Measurements from ENCODE around the gene S100A7.

Gene S100A7

DNA sequence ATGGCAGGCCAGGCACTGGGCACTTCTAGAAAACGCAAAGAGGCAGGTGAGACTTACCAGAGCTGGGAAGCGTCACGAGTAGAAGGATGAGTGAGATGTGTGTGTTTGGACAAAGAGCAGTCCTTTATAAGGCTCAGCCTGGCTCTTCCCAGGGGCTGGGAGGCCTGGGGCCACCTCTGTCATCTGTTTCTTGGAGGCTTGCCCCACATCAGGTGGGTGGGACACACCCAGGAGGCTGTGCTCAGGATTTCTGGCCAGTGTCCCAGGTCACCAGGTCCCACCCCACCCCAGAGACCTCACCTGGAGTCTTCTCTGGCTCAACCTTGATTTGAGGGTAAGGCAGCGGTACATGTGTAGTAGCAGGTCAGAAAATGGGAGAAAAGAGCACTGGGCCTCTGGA is at the start of gene S100A7:
Gene S100A7 (minus strand): TSS at position 101 of the 400 bp plus-strand sequence. CDS start 1,638 bp downstream, outside the sequence.
- no peak for DNase-seq (ENCODE audit: low spot score)

DNA sequence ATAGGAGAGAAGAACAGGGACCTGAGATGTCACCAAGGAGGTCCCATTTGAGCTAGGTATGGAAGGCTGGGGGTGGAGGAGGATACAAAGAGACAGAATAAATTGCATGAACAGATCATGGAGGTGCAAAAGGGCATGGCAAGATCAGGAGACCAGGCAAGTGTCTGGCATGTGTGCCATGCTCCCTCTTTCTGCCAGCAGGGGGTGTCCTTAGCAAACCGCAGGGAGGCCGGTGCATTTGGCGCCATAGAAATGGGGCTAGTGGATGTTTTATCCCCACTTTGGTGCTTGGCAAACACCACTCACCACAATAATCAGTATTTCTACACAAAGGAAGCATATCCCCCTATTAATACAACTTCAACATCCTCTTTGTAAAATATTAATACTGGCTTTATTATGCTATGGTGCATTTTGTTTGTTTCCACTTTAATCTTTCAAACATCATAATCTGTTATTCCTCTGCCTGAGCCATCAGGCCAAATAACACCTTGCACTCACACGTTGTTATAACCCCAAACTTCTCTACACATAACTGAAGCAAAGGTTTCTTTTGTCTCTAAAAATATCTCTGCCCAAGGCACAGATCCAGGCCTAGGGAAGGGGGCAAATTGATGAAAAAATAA is 49.4 kb upstream of the S100A7 start:
- no peak for DNase-seq (ENCODE audit: low spot score)

DNA sequence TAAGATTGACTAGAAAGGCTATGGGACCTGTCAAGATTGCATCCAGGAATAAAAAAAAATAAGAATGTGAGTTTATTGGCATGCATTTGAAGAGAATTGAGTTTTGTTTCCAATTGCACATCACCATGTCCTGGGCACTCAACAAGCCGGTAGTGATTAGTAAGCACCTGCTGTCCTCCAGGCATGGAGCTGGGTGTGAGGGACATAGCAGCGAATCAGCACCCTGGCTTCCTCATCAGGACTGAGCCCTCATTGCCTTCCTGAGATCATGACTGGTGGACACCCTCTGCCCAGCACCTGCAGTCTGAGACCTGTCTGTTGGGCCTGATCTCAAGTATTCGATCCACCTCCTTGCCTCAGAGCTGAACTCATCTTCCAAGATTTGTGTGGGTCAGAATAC is 48.6 kb upstream of the S100A7 start:
- no peak for DNase-seq (ENCODE audit: low spot score)

DNA sequence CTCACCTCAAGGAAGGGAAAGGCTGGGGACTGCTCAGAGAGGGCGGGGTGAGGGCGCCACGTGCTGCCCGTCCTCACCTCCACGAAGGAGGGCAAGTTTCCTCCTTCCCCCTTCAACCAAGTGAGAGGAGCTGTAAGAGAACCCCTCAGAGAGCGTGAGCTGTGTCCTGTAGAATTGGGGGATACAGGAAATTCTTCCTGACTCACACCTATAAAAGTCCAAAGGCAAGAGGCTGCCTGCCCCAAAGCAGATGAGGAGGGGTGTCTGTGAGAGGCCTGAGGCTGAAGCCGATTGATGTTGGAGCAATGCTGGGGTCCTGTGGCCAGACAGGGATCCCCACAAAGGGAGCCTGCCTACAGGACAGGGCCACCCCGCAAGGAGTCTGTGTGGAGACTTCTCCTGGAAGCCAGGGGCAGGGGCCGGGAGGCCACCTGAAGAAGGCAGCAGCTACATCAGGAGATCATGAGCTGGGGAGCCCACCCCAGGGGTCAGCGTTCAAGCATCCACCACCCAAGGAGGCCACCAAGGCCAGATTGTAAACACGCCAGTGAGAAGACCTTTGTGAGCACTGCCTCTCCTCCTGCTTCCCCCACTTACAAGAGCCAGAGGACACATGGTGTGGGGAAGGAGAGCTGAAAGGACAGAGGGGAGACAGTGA is 47.6 kb upstream of the S100A7 start:
- DNase-seq (ENCODE audit: low spot score), result no peak

DNA sequence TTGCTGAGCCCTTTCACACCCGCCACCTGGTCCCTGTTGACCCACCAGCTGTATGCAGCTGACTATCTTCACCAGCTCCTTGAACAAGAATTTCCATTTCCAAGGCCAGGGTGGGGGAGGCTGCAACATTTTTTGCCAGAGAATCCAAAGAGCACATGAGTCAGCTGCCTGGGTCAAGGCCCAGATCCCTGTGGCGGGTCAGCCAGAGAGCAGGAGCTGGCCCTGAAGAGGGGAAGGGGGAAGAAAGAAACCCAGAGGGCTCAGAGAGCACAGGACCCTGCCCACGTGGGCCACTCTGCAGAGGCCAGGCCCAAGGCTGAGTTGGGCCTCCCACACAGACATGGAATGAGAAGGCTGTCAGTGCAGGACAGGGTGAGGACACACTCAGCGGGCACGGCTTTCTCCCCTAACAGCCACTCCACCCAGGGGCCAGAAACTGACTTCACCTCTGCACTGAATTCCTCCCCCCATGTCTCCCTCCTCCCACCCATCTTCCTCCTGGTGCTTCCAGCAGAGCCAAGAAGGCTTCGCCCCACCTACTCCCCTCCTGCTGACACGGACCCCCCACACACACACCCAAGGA is 46.5 kb upstream of the S100A7 start:
- DNase-seq (ENCODE audit: low spot score), result peak; percentile 36

DNA sequence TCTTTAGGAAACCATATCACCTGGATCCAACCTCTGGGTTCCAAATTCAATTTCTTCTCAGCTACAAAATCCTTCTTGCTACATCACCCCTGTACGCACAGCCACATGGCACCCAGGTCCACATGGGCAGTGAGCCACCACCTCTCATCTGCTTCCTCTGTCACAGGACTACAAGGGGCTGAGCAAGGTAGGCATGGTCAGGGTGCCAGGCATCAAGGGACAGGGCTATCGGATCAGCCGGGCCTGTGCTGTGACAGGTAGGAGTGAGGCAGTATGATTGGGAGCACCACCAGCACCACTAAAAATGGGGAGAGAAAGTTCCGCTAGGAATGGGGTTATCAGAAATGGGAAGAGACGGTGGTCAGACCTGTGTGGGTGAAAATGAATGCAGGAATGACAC is 45.9 kb upstream of the S100A7 start:
- DNase-seq (ENCODE audit: low spot score), result no peak

DNA sequence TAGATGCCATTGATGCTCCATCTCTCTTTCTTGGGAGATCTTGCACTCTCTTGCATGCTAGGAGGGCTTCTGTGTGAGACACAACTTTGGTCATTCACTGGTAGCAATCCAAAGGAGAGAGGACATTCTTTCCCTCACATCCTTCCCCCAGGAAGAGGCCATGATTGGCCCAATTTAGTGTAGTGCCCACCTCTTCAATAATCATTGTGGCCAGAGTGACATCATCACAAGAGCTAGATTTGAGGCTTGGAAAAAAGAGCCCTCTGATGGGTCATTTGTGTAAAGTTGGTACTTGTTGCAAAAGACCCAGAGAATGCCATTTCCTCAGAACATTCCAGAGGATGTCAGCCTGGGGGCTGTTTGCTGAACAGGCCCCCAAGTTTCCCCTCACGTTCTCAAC is 45.1 kb upstream of the S100A7 start:
- no peak for DNase-seq (ENCODE audit: low spot score)

DNA sequence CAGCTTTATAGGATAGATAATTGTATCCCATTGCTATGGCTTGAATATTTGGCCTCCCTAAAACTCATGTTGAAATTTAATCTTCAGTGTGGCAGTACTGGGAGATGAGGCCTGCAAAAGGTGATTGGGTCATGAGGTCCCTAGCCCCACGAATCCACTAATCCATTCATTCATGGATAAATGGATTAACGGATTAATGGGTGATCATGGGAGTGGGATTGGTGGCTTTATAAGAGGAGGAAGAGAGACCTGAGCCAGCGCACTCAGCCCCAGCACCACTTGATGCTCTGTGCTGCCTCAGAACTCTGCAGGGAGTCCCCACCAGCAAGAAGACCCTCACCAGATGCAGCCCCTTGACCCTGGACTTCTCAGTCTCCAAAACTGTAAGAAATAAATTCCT is 43.3 kb upstream of the S100A7 start:
- no peak for DNase-seq (ENCODE audit: low spot score)

DNA sequence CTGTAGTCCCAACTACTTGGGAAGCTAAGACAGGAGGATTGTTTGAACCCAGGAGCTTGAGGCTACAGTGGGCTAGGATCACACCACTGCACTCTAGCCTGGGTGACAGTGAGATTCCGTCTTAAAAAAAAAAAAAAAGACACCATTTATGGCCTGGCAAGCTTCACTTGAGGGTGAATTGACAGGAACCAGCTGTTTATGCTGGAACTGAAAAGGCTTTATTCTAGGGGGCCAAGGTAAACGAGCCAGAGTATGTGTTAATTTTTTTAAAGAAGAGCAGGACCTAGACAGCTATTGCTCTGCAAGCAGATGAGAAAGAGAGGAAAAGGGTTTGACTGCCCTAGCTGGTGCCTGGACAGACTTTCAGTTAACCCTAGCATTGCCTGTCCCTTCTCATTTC is 38.3 kb upstream of the S100A7 start:
- no peak for DNase-seq (ENCODE audit: low spot score)

DNA sequence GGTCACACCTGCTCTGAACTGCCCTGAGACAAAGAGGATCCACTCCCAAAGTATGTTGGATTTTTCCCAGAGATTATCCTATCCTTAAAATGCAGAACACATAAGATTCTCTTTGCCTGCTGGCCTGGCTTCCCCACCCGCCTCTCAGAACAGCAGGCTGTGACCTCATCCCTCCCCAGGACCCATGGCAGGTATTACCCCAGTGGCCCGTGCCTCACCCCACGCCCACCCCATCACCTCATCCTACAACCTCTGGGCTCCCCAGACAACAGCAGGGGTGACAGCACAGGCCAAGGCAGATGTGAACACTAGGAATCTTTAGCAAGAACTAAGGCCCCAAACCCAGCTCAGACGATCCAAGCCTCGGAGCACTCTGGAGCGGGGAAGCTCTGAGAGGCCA is 35.1 kb upstream of the S100A7 start:
- DNase-seq (ENCODE audit: low spot score), result no peak

DNA sequence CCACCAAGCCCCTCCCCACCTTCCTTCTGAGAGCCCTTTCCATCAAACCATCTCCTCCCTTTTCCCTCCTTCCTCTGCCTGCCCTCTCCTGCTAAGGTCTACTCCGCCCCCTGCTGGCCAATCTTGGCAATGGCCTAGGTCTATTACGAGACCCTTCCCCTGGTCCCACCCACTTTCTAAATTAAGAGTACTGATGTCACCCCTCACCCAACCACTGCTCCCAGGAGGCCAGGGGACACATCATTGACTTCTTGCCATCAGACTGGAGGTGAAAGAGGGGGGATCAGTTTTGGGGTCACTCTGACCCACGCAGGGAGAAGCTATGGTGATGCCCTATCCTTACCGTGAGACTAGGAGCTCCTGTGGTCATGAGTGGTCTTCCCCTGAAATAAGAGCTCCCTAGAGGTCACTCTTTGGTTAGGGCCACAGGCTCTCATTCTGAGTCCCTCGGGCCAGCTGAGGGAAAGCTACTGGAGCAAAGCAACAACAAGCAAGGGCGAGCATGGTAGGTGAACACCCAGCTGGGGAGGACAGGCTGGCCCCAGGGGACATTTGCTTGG is 34.6 kb upstream of the S100A7 start:
- peak; percentile 48 for DNase-seq (ENCODE audit: low spot score)

DNA sequence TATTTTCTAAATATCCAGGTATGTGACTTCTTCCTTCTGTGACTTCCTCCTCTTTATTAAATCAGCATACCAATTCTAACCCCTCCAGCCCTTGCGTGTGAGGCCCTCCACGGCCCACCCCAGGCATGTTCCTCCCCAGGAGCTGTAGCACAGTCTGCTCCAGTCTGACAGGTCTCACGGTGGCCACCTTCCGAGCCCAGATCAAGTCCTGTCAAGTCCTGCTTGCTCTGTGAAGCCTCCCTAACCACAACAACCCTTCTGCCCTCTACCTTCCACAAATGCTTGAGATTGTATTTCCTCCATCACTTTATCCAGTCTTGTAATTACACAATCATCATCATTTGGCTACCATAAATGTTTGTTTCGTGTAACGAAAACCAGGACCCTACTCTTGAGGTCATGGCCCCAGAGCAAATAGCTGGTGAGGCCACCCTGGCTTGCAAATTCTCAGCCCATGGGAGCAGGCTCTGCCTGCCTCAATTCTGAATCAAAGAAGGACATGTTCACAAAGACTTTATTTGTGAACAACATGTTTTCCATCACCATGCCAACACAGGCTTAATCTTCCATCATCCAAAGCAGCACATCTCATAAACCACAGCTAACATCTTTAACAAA is 33.0 kb upstream of the S100A7 start:
- no peak for DNase-seq (ENCODE audit: low spot score)

DNA sequence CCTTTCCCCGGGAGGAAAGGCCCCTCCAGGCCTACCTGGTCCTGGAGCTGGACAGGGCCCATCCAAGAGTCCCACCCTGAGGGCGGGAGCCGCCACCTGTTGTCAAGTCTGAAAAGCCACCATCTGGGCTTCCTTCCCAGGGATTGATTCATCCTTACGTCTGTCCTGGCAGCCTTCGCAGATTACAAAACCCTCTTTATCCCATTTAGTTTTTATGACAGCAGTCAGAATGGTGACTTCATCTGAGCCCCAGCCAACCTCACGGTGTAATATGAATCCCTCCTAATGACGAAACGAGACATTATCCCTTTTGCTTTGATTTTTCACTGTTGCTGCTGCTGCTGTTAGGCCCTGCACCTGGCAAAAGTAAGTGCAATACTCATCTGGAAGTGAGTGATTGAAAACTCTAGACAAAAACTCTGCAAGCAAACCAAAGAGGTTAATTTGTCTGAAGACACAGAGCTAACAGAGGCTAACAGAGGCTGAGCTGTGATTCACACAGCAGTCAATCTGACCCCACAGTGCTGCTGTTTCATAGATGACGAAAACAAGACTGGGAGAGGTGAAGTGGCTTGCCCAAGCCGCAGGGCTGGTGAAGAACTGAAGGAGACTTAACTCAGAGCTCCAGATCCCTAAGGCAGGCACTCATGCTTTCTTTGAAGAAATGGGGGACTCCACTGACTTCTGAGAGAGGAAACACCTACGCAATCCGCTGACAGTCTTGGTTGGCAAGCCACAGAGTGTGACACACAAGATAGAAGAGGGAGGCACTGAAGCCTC is 30.0 kb upstream of the S100A7 start:
- peak; percentile 59 for DNase-seq (ENCODE audit: low spot score)

DNA sequence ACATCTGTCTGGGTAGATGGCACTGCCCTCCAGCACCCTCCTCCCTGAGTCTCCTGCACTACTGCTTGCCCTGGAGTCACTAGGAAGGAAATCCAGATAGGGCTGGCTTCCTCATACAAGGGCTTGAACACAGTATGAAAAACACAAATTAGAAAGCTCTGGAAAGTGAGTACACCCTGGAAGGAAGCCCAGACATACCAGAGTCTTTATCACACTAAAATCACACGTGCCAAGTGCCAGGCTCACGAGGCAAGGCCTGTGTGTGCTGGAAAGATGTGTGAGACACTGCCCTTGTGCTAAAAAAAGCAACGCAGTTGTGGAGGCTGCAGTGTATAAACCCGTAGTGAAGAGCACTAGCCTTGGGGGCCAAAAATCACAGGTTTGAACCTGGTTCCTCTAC is 28.3 kb upstream of the S100A7 start:
- DNase-seq (ENCODE audit: low spot score), result no peak

DNA sequence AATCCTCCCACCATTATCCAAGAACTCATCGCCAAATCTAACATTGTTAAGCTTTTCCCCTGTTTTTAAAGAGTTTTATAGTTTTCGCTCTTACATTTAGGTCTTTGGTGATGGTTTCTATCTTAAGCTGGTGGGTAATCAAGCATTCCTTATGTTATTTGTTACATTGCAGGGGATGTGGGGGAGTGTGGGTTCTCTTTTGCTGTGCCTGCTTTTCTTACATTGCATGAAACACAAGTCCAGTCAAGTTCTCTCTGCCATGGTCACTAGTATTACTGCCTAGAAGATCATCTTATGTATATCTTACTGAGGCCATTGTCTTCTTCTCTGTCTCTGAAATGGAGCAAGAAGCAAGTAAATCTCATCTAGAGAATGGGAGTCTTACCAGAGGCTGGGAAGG is 27.3 kb upstream of the S100A7 start:
- DNase-seq (ENCODE audit: low spot score), result no peak

DNA sequence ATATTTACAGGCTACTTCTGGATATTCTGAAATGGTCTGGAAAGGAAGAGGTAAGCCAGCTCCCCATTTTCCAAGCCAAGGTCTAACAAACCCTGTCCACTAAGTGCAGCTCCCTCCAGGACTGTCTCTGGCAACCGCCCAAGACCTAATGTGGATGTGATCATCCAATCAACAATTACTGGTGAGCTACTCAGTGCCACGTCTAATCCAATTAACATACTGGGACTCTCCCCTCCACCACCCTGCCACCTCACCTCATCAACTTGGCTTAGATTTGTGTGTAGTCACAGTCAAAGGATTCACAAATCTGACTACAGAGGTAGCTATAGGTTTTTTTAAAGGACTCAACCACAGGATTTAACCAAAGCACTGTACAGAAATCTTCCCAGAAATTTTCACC is 25.4 kb upstream of the S100A7 start:
- DNase-seq (ENCODE audit: low spot score), result no peak

DNA sequence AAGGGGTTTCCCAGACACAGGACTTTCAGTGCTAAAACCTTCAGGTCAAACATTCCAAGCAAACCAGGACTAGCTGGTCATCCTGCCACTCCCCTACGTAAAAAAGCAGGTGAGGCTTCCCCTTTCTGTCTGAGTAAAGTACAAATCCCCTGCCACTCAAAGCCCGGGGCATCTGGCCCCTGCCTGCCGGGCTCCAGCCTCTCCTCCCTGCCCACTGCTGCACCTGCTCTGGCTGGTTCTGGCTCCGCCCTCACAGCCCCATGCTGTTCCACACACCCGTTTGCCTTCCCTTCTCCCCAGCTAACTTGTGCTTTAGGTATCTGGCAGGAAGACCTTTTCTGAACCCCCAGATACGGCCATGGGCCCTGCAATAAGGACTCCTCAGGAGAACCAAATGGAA is 23.3 kb upstream of the S100A7 start:
- no peak for DNase-seq (ENCODE audit: low spot score)

DNA sequence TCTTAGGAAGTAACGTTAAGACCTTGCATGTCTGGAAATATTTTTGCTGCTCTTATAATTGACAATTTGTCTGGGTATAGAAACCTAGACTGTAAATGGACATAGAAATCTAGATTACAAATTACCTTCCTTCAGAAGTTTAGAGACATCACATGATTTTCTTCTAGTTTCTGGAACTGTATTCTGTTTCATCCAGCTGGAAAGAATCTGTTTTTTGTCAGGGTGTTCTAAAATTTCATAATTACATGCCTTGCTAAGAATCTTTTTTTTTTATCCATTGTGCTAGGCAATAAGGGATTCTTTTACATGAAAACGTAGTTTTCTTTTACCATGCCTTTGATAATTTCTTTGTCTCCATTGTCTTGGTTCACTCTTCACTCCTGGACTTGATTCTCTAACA is 20.7 kb upstream of the S100A7 start:
- no peak for DNase-seq (ENCODE audit: low spot score)

DNA sequence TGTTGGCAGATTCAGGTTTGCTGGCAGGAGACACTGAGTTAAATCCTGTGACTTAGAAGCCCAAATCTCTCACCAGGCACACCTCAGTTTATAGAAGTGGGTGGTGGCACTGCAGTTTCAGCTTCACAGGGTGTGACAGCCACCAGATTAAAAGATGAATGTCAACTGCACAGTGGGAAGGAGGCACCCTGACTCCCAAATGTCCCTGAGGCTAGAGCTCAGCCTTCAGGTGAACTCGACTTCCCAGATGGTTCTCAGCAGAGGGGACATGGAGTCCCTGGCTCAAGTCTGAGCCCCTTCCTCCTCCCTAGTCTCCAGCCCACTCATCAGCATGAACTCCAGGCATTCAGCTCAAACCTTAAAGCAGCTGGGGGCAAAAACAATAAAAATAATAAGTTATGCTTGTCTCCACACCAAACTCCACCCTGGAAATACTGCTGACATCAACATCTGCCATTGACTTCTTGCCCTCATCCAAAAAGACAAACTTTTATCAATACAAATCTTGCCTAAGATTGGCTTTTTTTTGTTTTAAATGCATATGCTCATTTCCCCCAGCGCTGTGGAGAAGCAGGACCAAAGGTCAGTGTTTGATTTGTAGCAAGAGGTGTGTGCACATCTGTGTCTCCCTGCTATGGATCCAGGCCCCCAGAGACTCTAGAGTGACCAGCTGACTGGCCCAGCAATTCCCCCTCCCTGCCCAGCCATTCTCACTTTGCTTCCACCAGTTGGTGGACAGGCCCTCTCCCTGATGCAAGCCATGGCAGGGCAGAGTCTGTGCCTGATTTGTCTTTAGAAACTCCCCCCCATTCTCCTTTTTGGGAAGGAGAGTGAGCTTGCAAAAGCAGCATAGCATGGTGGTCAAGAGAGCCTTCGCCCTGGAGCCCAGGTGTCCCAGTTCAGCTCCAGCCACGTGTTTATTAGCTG is 18.5 kb upstream of the S100A7 start:
- DNase-seq (ENCODE audit: low spot score), result no peak

DNA sequence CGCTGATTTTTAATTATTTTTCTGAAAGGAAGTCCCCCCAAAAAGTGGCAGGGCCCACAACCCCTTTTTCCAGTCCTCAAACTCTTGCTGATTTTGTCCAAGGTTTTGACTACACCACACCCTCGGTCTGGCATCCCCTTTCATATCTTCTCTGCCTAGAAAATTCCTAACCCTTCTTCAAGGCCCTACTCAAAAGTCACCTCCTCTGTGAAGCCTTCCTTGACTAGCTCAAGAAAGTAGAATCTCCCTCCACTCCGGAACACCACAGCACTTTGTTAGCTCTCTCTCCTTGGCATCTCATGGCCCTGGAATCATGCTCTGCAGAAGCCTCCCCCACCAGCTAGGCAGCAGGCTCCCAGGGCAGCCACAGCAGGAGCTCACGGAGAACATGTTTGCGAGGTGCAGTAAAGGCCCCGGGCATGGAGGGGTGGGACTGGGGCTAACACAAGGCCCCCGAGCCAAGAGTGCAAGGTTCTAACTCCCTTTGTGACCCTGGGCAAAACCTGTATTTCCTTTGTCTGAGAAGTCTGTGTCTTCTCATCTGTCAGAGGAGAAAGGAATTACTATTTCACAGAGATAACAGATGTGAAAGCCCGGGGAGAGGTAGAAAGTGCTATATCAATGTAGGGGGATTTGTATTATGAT is 17.7 kb upstream of the S100A7 start:
- DNase-seq (ENCODE audit: low spot score), result no peak

Measured in LoVo (cell line).